HepG2 (cell line): ENCODE measurements around the gene SMIM44. TPM values are rescaled to one million over a fixed set of nuclear protein-coding genes. Genes with fewer than 3 reads are reported as not detected.

ENCODE experiments used
- ATAC-seq: fragments of 200-7000 bp; cut with Tn5 transposase; 3 replicates; pipeline ENCODE4 v1.9.1; 2020; ENCODE audit warnings: mild to moderate bottlenecking, moderate library complexity
- BruUV-seq: library from RNA; stranded (reverse); fragments of 400-500 nt; replicated peaks from 2 replicates; lab custom pipeline; 2021; lab: Mats Ljungman, UMichigan
- CTCF ChIA-PET: fragments of 300-600 bp; formaldehyde crosslinking; extraction: SDS; loops from one replicate; lab custom pipeline; 2021; ENCODE audit warnings: low total read pairs, inconsistent platforms, low intra/inter-chr PET ratio; lab: Yijun Ruan, JAX
- POLR2A ChIA-PET: fragments of 350-600 bp; sonication (Branson Sonifier 250); formaldehyde crosslinking; loops from one replicate; lab custom pipeline; 2020; ENCODE audit warnings: antibody characterized with exemption, inconsistent platforms; lab: Yijun Ruan, JAX
- DNase-seq: peaks from one replicate; pipeline ENCODE4 v3.0.0-alpha.2; 2015; ENCODE audit warnings: low spot score
- FAIRE-seq: peaks from 3 replicates; lab custom pipeline; 2011; peaks lifted over from hg19 to GRCh38; lab: Jason Lieb, UNC
- H2AFZ ChIP-seq: one replicate; pipeline ENCODE4 v1.6.1; 2011; ENCODE audit warnings: low read length, inconsistent platforms
- H3K27ac ChIP-seq: fragments of 300-600 bp; 3 replicates; pipeline ENCODE4 v1.8.0; 2011; ENCODE audit warnings: mixed run types, mild to moderate bottlenecking, mixed read lengths, low read length, inconsistent platforms; ENCODE audit not compliant: insufficient read depth; ENCODE audit errors: extremely low read length
- H3K27me3 ChIP-seq, 2 experiments: fragments of 200-600 bp in 1 of 2; 2 replicates in 1 of 2; 3 replicates in 1 of 2; pipeline versions ENCODE4 v1.6.0 to v1.8.0; 2011; ENCODE audit warnings: low read length in 2 of 2, mild to moderate bottlenecking in 2 of 2, moderate library complexity in 2 of 2, inconsistent platforms in 1 of 2; ENCODE audit not compliant: insufficient read depth in 2 of 2, control insufficient read depth in 1 of 2
- H3K36me3 ChIP-seq, 2 experiments: fragments of 200-600 bp in 1 of 2; replicated peaks in 1 of 2; 2 replicates in 1 of 2; 3 replicates in 1 of 2; pipeline versions ENCODE4 v1.5.1 to v1.8.0; 2011; ENCODE audit warnings: low read length in 2 of 2, inconsistent platforms in 1 of 2; ENCODE audit not compliant: insufficient read depth in 2 of 2, control insufficient read depth in 1 of 2
- H3K4me1 ChIP-seq: 2 replicates; pipeline ENCODE4 v1.5.1; 2012; ENCODE audit warnings: low read length, inconsistent platforms; ENCODE audit not compliant: insufficient read depth
- H3K4me2 ChIP-seq: 2 replicates; pipeline ENCODE4 v1.6.0; 2011; ENCODE audit warnings: low read depth, low read length, inconsistent platforms
- H3K4me3 ChIP-seq, 3 experiments: fragments of 200-600 bp in 1 of 3; sonication (generic), shearing (Covaris generic) in 1 of 3; replicated peaks in 1 of 3; 2 replicates each; pipeline ENCODE4 v1.5.1; 2011 to 2016; ENCODE audit warnings: low read length in 3 of 3, inconsistent platforms in 2 of 3, low read depth in 2 of 3, mild to moderate bottlenecking in 2 of 3, control low read depth in 1 of 3, mixed read lengths in 1 of 3; ENCODE audit not compliant: insufficient read depth in 1 of 3
- H3K79me2 ChIP-seq: one replicate; pipeline ENCODE4 v1.6.1; 2011; ENCODE audit warnings: low read length, inconsistent platforms; ENCODE audit not compliant: insufficient read depth
- H3K9ac ChIP-seq: 2 replicates; pipeline ENCODE4 v1.6.0; 2011; ENCODE audit warnings: mild to moderate bottlenecking, low read depth, low read length, inconsistent platforms; ENCODE audit not compliant: insufficient read depth
- H3K9me3 ChIP-seq: 2 replicates; pipeline ENCODE4 v1.5.1; 2012; ENCODE audit warnings: mild to moderate bottlenecking, low read length
- H4K20me1 ChIP-seq: 2 replicates; pipeline ENCODE4 v1.6.0; 2011; ENCODE audit warnings: inconsistent platforms, mild to moderate bottlenecking, low read length, moderate library complexity; ENCODE audit not compliant: insufficient read depth
- AGO2 ChIP-seq: fragments of 200-400 bp; formaldehyde crosslinking; optimal IDR thresholded peaks from 2 replicates; pipeline ENCODE3; 2017; ENCODE audit warnings: mild to moderate bottlenecking, low read depth, low read length, moderate library complexity
- BCL3 ChIP-seq: sonication (generic); formaldehyde crosslinking; IDR thresholded peaks from 2 replicates; pipeline ENCODE4 v1.5.1; 2020; ENCODE audit warnings: mild to moderate bottlenecking, missing genetic modification reagents, moderate library complexity
- CCDC6 ChIP-seq: sonication (generic); formaldehyde crosslinking; IDR thresholded peaks from 2 replicates; pipeline ENCODE4 v1.8.1; 2022; ENCODE audit warnings: mild to moderate bottlenecking, missing genetic modification reagents, moderate library complexity
- GATAD1 ChIP-seq: IDR thresholded peaks from 2 replicates; pipeline ENCODE4 v1.6.1; 2016; ENCODE audit warnings: missing genetic modification reagents, missing compliant biosample characterization
- HES4 ChIP-seq: sonication (generic); formaldehyde crosslinking; IDR thresholded peaks from 2 replicates; pipeline ENCODE4 v1.9.0; 2021; ENCODE audit warnings: mild to moderate bottlenecking, missing genetic modification reagents, borderline replicate concordance
- SRSF9 ChIP-seq: fragments of 200-400 bp; formaldehyde crosslinking; IDR thresholded peaks from 2 replicates; pipeline ENCODE4 v1.6.1; 2018; ENCODE audit warnings: borderline replicate concordance, mild to moderate bottlenecking, low read depth, low read length; ENCODE audit not compliant: insufficient read depth, poor library complexity, severe bottlenecking
- ZFP90 ChIP-seq: sonication (generic); formaldehyde crosslinking; IDR thresholded peaks from 2 replicates; pipeline ENCODE4 v1.8.0; 2022; ENCODE audit warnings: missing genetic modification reagents, mild to moderate bottlenecking, inconsistent platforms, borderline replicate concordance
- ZNF569 ChIP-seq: sonication (generic); formaldehyde crosslinking; IDR thresholded peaks from 2 replicates; pipeline ENCODE4 v1.5.0; 2020; ENCODE audit warnings: mild to moderate bottlenecking, missing genetic modification reagents, moderate library complexity, borderline replicate concordance
- WGBS: methylation state at CpG from one replicate; pipeline ENCODE4 v1.1.6; 2017; ENCODE audit warnings: low lambda C conversion rate; 5-methylcytosine and 5-hydroxymethylcytosine counted together
- in situ Hi-C: cut with HindIII; loops from 2 replicates; pipeline ENCODE4 v1.10.0; 2017; ENCODE audit warnings: low pct_unique_long_range_greater_than_20kb; ENCODE audit not compliant: extremely low pct_ligation_motif_present
- intact Hi-C: fragments of 100-400 bp; cut with micrococcal nuclease; formaldehyde crosslinking; loops from one replicate; pipeline ENCODE4 v1.10.0; 2022; ENCODE audit not compliant: unreplicated experiment
- polyA plus RNA-seq, 8 experiments: library from polyadenylated mRNA; depleted of rRNA in 3 of 8; stranded (reverse) in 7 of 8; unstranded in 1 of 8; fragments of >200 nt; fragmentation: Illumina TruSeq in 4 of 8; extraction: Trizol in 4 of 8; gene quantifications; 2 replicates each; pipeline versions ENCODE4 v1.2.1 to v1.2.3, GENCODE V29; 2011 to 2016; ENCODE audit warnings: low read depth in 4 of 8, missing spikeins in 1 of 8, mixed read lengths in 1 of 8; ENCODE audit not compliant: insufficient read depth in 1 of 8
- total RNA-seq, 5 experiments: library from RNA; depleted of rRNA; stranded (reverse); fragments of >200 nt; fragmentation: Illumina TruSeq; extraction: Trizol; gene quantifications; 2 replicates each; pipeline ENCODE4 v1.2.3, GENCODE V29; 2016; ENCODE audit warnings: low read depth in 1 of 5

Gene SMIM44
- total and polyA plus RNA-seq, 2 of the 13 experiments (the other 11 are each of a cell fraction or from before 2014, with no cell fraction given), result not detected

DNA sequence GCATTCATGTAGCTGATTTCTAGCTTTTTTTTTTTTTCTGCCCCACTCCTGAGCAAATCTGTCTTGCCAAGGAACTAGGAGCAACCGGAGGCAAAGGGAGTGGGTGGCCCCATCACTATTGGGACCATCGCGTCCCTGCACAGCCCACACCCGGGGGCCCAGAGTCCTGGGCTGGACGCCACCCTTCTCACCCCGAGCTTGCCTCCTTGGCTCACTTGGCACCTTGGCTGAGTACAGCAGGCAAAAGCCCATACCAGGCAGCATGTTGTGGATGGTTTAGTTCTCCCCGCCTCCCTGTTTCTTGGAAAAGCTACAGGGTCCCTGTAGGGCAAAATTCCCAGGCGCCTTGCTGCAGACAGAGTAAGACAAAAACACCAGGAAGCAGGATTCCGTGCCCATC lies 16.6 kb downstream of the SMIM44 start:
- H3K9me3 ChIP-seq, result no peaks in the 10 kb centered on the region
- FAIRE-seq (no peak), DNase-seq (no peak), ATAC-seq (no peak)
- H2AFZ ChIP-seq, result no peak overlapping the region
- no peak overlapping the region for H3K4me3 ChIP-seq
- ChIA-PET CTCF (no interaction called here), POLR2A (no interaction called here)
- H3K27ac ChIP-seq, result no peak overlapping the region
- no TSS peak for BruUV-seq
- intact Hi-C loops (no loop called here), in situ Hi-C loops (no loop called here)
- peaks cover 0 to 1% of the 10 kb centered on the region in 2 experiments; a peak in 1 of 5 replicates for H3K27me3 ChIP-seq
- no peaks in the 10 kb centered on the region for H3K4me1 ChIP-seq
- H3K36me3 ChIP-seq, result peaks cover 0 to 5% of the 10 kb centered on the region in 2 experiments; a peak in 1 of 5 replicates
- no peak for TF ChIP-seq BCL3 (CRISPR knock-in tag)
- no peak for TF ChIP-seq ZNF569 (CRISPR knock-in tag)
- no peak for TF ChIP-seq SRSF9
- TF ChIP-seq ZFP90 (CRISPR knock-in tag), result no peak
- TF ChIP-seq CCDC6 (CRISPR knock-in tag), result no peak
- TF ChIP-seq GATAD1 (CRISPR knock-in tag), result no peak
- no peaks in the 10 kb centered on the region for H3K79me2 ChIP-seq
- no peaks in the 10 kb centered on the region for H4K20me1 ChIP-seq
- 83% methylated on average over 9 of the region's 9 CpGs for WGBS
- no peak overlapping the region for H3K4me2 ChIP-seq
- no peak overlapping the region for H3K9ac ChIP-seq

DNA sequence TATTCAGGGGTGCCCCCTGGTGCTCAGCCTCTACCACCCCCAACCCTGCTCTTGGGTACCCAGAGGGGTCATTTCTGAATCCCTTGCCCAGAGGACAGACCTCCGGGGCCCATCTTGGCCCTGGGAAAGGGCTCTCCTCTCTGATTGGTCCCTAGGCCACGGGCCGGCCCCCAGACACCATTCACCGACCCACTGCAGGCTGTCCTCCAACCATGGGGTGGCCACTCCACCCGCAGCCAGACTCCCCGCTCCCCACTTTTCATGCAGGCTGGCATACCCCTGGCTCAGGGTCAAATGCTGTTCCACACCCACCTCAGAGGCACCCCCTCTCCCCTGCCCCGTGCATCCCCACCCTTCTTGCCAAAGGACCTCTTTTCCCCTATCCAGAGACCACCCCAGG lies 17.7 kb downstream of the SMIM44 start:
- Histone ChIP-seq H3K9ac (no peak overlapping the region), H2AFZ (no peak overlapping the region), H3K4me1 (0 out of 2 replicates have a peak, but pooled peaks cover 5% of the 10 kb centered on the region), H3K79me2 (no peaks in the 10 kb centered on the region), H3K4me3 (no peak overlapping the region), H3K27ac (no peak overlapping the region), H3K27me3 (peaks cover 0 to 1% of the 10 kb centered on the region in 2 experiments; a peak in 1 of 5 replicates), H3K36me3 (peaks cover 0 to 5% of the 10 kb centered on the region in 2 experiments; a peak in 1 of 5 replicates), H3K9me3 (no peaks in the 10 kb centered on the region), H3K4me2 (no peak overlapping the region), H4K20me1 (no peaks in the 10 kb centered on the region)
- DNase-seq (no peak), FAIRE-seq (no peak), ATAC-seq (no peak)
- intact Hi-C loops, result no loop called here
- BruUV-seq, result no TSS peak
- TF ChIP-seq HES4 (CRISPR knock-in tag) (no peak), AGO2 (peak; percentile 50)
- in situ Hi-C loops, result no loop called here
- 91% methylated on average over 5 of the region's 7 CpGs for WGBS
- ChIA-PET CTCF (no interaction called here), POLR2A (no interaction called here)
